ENCODE measurements around the gene MB. TPM values are rescaled to one million over a fixed set of nuclear protein-coding genes. Genes with fewer than 3 reads are reported as not detected.

Gene MB
- total RNA-seq, 1 experiment from 2014 or later, result 0.30 TPM

- Histone ChIP-seq H3K27ac (ENCODE audit: low read depth, low read length, poor library complexity, severe bottlenecking) (no peak overlapping the region), H3K36me3 (ENCODE audit: insufficient read depth, low read length, poor library complexity, severe bottlenecking) (no peaks in the 10 kb centered on the region), H3K9me3 (ENCODE audit: low read depth, low read length, poor library complexity, severe bottlenecking) (no peaks in the 10 kb centered on the region), H3K4me3 (ENCODE audit: low read depth, low read length, poor library complexity, severe bottlenecking) (no peak overlapping the region), H3K4me1 (ENCODE audit: insufficient read depth, low read length, poor library complexity, severe bottlenecking) (no peaks in the 10 kb centered on the region), H3K27me3 (replicated peaks; ENCODE audit: insufficient read depth, low read depth, low read length, poor library complexity) (no peaks in the 10 kb centered on the region)
- TF ChIP-seq CTCF (conservative IDR thresholded peaks at IDR 0.05; ENCODE audit: low read depth, low read length) (no peak), EZH2 (IDR thresholded peaks at IDR 0.05; ENCODE audit: borderline replicate concordance, low read depth, low read length, poor library complexity, severe bottlenecking) (no peak)
- CTCF ChIA-PET, result no interaction called here
- DNase-seq (ENCODE audit: low spot score), result no peak
- BruUV-seq (replicated peaks), result no TSS peak
- intact Hi-C loops (cut with micrococcal nuclease; ENCODE audit: unreplicated experiment), result no loop called here
- POLR2A ChIA-PET (ENCODE audit: low non-redundant PET), result no interaction called here
These were observed 21.3 kb upstream of the MB start for GRCh38 chr22:35638410-35638809.

GRCh38 chr22:35638001-35638400 lies 20.9 kb upstream of the MB start:
- intact Hi-C loops (cut with micrococcal nuclease; ENCODE audit: unreplicated experiment), result no loop called here
- Histone ChIP-seq H3K4me1 (ENCODE audit: insufficient read depth, low read length, poor library complexity, severe bottlenecking) (no peaks in the 10 kb centered on the region), H3K27ac (ENCODE audit: low read depth, low read length, poor library complexity, severe bottlenecking) (no peak overlapping the region), H3K4me3 (ENCODE audit: low read depth, low read length, poor library complexity, severe bottlenecking) (no peak overlapping the region), H3K36me3 (ENCODE audit: insufficient read depth, low read length, poor library complexity, severe bottlenecking) (no peaks in the 10 kb centered on the region), H3K27me3 (replicated peaks; ENCODE audit: insufficient read depth, low read depth, low read length, poor library complexity) (no peaks in the 10 kb centered on the region), H3K9me3 (ENCODE audit: low read depth, low read length, poor library complexity, severe bottlenecking) (no peaks in the 10 kb centered on the region)
- CTCF ChIA-PET, result no interaction called here
- TF ChIP-seq EZH2 (IDR thresholded peaks at IDR 0.05; ENCODE audit: borderline replicate concordance, low read depth, low read length, poor library complexity, severe bottlenecking) (no peak), CTCF (conservative IDR thresholded peaks at IDR 0.05; ENCODE audit: low read depth, low read length) (no peak)
- BruUV-seq (replicated peaks), result no TSS peak
- DNase-seq (ENCODE audit: low spot score), result no peak
- POLR2A ChIA-PET (ENCODE audit: low non-redundant PET), result no interaction called here

- POLR2A ChIA-PET (ENCODE audit: low non-redundant PET), result no interaction called here
- no peak for TF ChIP-seq EZH2 (IDR thresholded peaks at IDR 0.05; ENCODE audit: borderline replicate concordance, low read depth, low read length, poor library complexity, severe bottlenecking)
- no peak for TF ChIP-seq CTCF (conservative IDR thresholded peaks at IDR 0.05; ENCODE audit: low read depth, low read length)
- intact Hi-C loops (cut with micrococcal nuclease; ENCODE audit: unreplicated experiment), result no loop called here
- Histone ChIP-seq H3K27me3 (replicated peaks; ENCODE audit: insufficient read depth, low read depth, low read length, poor library complexity) (no peaks in the 10 kb centered on the region), H3K4me3 (ENCODE audit: low read depth, low read length, poor library complexity, severe bottlenecking) (no peak overlapping the region), H3K9me3 (ENCODE audit: low read depth, low read length, poor library complexity, severe bottlenecking) (no peaks in the 10 kb centered on the region), H3K4me1 (ENCODE audit: insufficient read depth, low read length, poor library complexity, severe bottlenecking) (no peaks in the 10 kb centered on the region), H3K27ac (ENCODE audit: low read depth, low read length, poor library complexity, severe bottlenecking) (no peak overlapping the region), H3K36me3 (ENCODE audit: insufficient read depth, low read length, poor library complexity, severe bottlenecking) (no peaks in the 10 kb centered on the region)
- BruUV-seq (replicated peaks), result no TSS peak
- CTCF ChIA-PET, result no interaction called here
- no peak for DNase-seq (ENCODE audit: low spot score)
These were observed 20.1 kb upstream of the MB start for GRCh38 chr22:35637254-35637653.
